Measurements from ENCODE around the gene VRTN.

DNA sequence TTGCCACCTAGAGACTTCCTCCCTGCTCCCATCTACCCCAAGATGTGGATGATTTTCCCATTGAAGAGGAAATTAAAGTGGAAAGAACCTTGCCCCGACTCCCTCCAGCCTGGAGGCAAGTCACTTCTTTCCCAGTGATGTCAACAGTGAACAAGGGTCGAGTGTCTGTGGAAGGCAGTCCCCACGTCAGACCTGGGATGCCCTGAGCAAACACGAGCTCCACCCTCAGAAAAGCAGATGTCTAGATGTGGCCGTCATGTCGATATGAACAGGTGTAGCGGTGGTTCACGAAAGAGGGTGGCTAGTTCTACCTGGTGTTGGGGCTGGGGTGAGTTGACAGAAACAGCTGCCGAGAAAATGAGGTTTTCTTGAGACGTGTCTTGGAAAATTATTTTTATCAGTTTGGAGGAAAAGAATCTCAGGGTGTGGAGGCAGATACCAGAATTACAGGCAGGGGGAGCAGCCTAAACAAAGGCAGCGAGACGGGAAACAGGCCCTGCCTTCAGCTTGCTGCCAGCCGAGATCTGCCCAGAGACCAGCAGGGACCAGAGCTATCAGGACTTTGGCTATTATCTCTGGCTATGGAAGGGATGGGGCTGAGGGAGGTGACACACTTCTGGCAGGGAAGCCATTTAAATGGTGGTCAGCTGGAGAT is 51.9 kb downstream of the VRTN start:
- TF ChIP-seq POLR2A (IDR thresholded peaks at IDR 0.05) = no peak
- TF ChIP-seq, protein P1, sequence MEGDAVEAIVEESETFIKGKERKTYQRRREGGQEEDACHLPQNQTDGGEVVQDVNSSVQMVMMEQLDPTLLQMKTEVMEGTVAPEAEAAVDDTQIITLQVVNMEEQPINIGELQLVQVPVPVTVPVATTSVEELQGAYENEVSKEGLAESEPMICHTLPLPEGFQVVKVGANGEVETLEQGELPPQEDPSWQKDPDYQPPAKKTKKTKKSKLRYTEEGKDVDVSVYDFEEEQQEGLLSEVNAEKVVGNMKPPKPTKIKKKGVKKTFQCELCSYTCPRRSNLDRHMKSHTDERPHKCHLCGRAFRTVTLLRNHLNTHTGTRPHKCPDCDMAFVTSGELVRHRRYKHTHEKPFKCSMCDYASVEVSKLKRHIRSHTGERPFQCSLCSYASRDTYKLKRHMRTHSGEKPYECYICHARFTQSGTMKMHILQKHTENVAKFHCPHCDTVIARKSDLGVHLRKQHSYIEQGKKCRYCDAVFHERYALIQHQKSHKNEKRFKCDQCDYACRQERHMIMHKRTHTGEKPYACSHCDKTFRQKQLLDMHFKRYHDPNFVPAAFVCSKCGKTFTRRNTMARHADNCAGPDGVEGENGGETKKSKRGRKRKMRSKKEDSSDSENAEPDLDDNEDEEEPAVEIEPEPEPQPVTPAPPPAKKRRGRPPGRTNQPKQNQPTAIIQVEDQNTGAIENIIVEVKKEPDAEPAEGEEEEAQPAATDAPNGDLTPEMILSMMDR (IDR thresholded peaks at IDR 0.05) = no peak
